Esophagus squamous epithelium (tissue), 4 donors: Measurements from ENCODE around the gene PDZD11.

Source experiments
- POLR2A ChIP-seq, 4 donors: fragments of 450-650 bp; IDR thresholded peaks; one replicate each; pipeline ENCODE4 v1.6.1; 2017; ENCODE audit warnings: antibody characterized with exemption in 4 of 4, mild to moderate bottlenecking in 4 of 4, moderate library complexity in 3 of 4
- TF ChIP-seq, protein P1 (sequence below), 6 experiments: fragments of 450-650 bp in 4 of 6; fragments of 200-600 bp in 2 of 6; sonication (generic) in 2 of 6; IDR thresholded peaks; one replicate each; pipeline ENCODE4 v1.5.1; 2016 to 2019; ENCODE audit warnings: antibody characterized with exemption in 6 of 6, mild to moderate bottlenecking in 4 of 6, moderate library complexity in 4 of 6

- no peak for TF ChIP-seq POLR2A (IDR thresholded peaks at IDR 0.05)
- TF ChIP-seq, protein P1, sequence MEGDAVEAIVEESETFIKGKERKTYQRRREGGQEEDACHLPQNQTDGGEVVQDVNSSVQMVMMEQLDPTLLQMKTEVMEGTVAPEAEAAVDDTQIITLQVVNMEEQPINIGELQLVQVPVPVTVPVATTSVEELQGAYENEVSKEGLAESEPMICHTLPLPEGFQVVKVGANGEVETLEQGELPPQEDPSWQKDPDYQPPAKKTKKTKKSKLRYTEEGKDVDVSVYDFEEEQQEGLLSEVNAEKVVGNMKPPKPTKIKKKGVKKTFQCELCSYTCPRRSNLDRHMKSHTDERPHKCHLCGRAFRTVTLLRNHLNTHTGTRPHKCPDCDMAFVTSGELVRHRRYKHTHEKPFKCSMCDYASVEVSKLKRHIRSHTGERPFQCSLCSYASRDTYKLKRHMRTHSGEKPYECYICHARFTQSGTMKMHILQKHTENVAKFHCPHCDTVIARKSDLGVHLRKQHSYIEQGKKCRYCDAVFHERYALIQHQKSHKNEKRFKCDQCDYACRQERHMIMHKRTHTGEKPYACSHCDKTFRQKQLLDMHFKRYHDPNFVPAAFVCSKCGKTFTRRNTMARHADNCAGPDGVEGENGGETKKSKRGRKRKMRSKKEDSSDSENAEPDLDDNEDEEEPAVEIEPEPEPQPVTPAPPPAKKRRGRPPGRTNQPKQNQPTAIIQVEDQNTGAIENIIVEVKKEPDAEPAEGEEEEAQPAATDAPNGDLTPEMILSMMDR (IDR thresholded peaks at IDR 0.05): no peak
Measured at GRCh38 chrX:70292788-70293187, 3.1 kb upstream of the PDZD11 start.
